OCI-LY1 (cell line): Measurements from ENCODE around the gene EGFL7.

Experiments
- H2AFZ ChIP-seq: fragments of 200-600 bp; sonication (generic), shearing (Covaris generic); 2 replicates; pipeline ENCODE4 v1.6.0; 2014; ENCODE audit warnings: antibody characterized with exemption, mild to moderate bottlenecking, low read length
- H3F3A ChIP-seq: fragments of 200-600 bp; sonication (generic), shearing (Covaris generic); 2 replicates; pipeline ENCODE4 v1.6.0; 2014; ENCODE audit warnings: mild to moderate bottlenecking, antibody characterized with exemption, low read length, moderate library complexity; ENCODE audit not compliant: insufficient read depth
- H3K27ac ChIP-seq: fragments of 200-600 bp; sonication (generic); 2 replicates; pipeline ENCODE4 v1.5.1; 2014; ENCODE audit warnings: low read length, mixed run types, mild to moderate bottlenecking, low read depth; ENCODE audit not compliant: poor library complexity, severe bottlenecking
- H3K27me3 ChIP-seq: fragments of 200-600 bp; sonication (generic); 2 replicates; pipeline ENCODE4 v1.6.0; 2014; ENCODE audit warnings: antibody characterized with exemption, mild to moderate bottlenecking, low read length, moderate library complexity; ENCODE audit not compliant: insufficient read depth
- H3K36me3 ChIP-seq: fragments of 200-600 bp; sonication (generic); 2 replicates; pipeline ENCODE4 v1.6.1; 2014; ENCODE audit warnings: mild to moderate bottlenecking, antibody characterized with exemption, low read length, moderate library complexity, mixed read lengths; ENCODE audit not compliant: insufficient read depth
- H3K4me1 ChIP-seq: fragments of 200-600 bp; sonication (generic); 2 replicates; pipeline ENCODE4 v1.5.1; 2014; ENCODE audit warnings: mild to moderate bottlenecking, low read length, moderate library complexity; ENCODE audit not compliant: insufficient read depth, severe bottlenecking
- H3K4me2 ChIP-seq: fragments of 200-600 bp; sonication (generic), shearing (Covaris generic); 2 replicates; pipeline ENCODE4 v1.6.1; 2014; ENCODE audit warnings: low read length
- H3K4me3 ChIP-seq: fragments of 200-600 bp; sonication (generic); 2 replicates; pipeline ENCODE4 v1.5.1; 2014; ENCODE audit warnings: low read length, low read depth, mild to moderate bottlenecking, mixed read lengths; ENCODE audit not compliant: poor library complexity, severe bottlenecking
- H3K79me2 ChIP-seq: fragments of 200-600 bp; shearing (Covaris generic); 2 replicates; pipeline ENCODE4 v1.6.1; 2016; ENCODE audit warnings: mixed run types, low read length, mixed read lengths; ENCODE audit not compliant: insufficient read depth
- H3K9ac ChIP-seq: fragments of 200-600 bp; sonication (generic), shearing (Covaris generic); 2 replicates; pipeline ENCODE4 v1.6.1; 2014; ENCODE audit warnings: mild to moderate bottlenecking, low read length, mixed read lengths
- H3K9me2 ChIP-seq: fragments of 200-600 bp; sonication (generic), shearing (Covaris generic); 2 replicates; pipeline ENCODE4 v1.6.1; 2014; ENCODE audit warnings: low read depth, mild to moderate bottlenecking, low read length, mixed read lengths
- H3K9me3 ChIP-seq: fragments of 200-600 bp; shearing (Covaris generic); 2 replicates; pipeline ENCODE4 v1.6.1; 2014; ENCODE audit warnings: low read length, mixed read lengths
- H4K20me1 ChIP-seq: fragments of 200-600 bp; sonication (generic), shearing (Covaris generic); 2 replicates; pipeline ENCODE4 v1.6.0; 2016; ENCODE audit warnings: mild to moderate bottlenecking, low read length; ENCODE audit not compliant: insufficient read depth
- EZH2 ChIP-seq: fragments of 200-600 bp; sonication (generic), shearing (Covaris generic); IDR thresholded peaks from 2 replicates; pipeline ENCODE4 v1.8.0; 2017; ENCODE audit warnings: borderline replicate concordance, mixed run types, mild to moderate bottlenecking, antibody characterized with exemption, low read length, moderate library complexity, mixed read lengths
- TF ChIP-seq, protein P1 (sequence below): fragments of 200-600 bp; sonication (generic), shearing (Covaris generic); IDR thresholded peaks from 2 replicates; pipeline ENCODE4 v1.5.1; 2017; ENCODE audit warnings: mild to moderate bottlenecking, antibody characterized with exemption, low read length, moderate library complexity, mixed read lengths

Gene EGFL7

DNA sequence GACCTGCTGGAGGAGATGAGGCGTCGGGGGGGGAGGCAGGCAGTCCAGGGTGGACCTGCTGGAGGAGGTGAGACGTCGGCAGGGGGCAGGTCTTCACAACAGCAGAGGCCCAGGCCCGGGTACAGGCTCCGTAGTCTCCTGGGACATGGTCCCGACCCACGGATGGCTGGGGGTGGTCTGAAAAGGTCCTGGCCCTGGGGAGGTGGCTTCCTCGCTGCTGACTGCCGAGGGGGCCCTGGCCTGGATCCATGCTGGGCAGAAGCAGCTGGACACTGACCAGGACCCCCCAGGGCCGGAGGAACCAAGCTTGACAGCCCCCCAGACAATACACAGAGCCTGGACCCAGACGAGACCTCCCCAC, 8.5 kb downstream of the EGFL7 start:
- H3F3A ChIP-seq, result no peaks in the 10 kb centered on the region

DNA sequence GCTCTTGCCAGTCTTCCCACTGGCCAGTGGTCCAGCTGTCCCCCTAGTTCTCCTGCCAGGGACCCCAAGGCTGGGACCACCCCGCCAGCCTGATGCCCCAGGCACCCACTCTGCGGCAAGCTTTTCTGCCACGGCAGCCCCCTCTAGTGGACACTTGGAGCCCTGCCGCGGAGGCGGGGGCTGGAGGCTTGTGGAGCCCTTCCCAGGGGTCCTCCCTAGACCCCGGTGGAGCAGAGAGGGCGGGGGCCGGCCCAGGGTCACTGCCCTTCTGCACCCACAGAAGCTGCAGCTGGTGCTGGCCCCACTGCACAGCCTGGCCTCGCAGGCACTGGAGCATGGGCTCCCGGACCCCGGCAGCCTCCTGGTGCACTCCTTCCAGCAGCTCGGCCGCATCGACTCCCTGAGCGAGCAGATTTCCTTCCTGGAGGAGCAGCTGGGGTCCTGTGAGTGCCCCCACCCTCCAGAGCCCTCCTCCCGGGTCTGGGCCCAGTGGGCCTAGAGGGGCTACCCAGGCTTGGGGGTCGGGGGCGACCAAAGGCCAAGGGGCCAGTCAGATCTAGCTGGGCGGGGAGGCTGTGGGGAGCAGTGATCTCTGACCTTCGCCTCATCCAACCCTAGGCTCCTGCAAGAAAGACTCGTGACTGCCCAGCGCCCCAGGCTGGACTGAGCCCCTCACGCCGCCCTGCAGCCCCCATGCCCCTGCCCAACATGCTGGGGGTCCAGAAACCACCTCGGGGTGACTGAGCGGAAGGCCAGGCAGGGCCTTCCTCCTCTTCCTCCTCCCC, 9.1 kb downstream of the EGFL7 start:
- H4K20me1 ChIP-seq, result no peaks in the 10 kb centered on the region
- H3K9me2 ChIP-seq, result no peaks in the 10 kb centered on the region
- H3K4me1 ChIP-seq, result no peaks in the 10 kb centered on the region
- H3K9ac ChIP-seq, result no peak overlapping the region
- no peak overlapping the region for H2AFZ ChIP-seq
- H3K4me3 ChIP-seq, result no peak overlapping the region
- no peak overlapping the region for H3K27ac ChIP-seq
- H3K79me2 ChIP-seq, result no peaks in the 10 kb centered on the region
- H3F3A ChIP-seq, result no peaks in the 10 kb centered on the region
- H3K27me3 ChIP-seq, result peaks cover 12% of the 10 kb centered on the region; the same call in 1 of the 2 replicates
- no peaks in the 10 kb centered on the region for H3K9me3 ChIP-seq
- TF ChIP-seq EZH2, result no peak
- TF ChIP-seq, protein P1, sequence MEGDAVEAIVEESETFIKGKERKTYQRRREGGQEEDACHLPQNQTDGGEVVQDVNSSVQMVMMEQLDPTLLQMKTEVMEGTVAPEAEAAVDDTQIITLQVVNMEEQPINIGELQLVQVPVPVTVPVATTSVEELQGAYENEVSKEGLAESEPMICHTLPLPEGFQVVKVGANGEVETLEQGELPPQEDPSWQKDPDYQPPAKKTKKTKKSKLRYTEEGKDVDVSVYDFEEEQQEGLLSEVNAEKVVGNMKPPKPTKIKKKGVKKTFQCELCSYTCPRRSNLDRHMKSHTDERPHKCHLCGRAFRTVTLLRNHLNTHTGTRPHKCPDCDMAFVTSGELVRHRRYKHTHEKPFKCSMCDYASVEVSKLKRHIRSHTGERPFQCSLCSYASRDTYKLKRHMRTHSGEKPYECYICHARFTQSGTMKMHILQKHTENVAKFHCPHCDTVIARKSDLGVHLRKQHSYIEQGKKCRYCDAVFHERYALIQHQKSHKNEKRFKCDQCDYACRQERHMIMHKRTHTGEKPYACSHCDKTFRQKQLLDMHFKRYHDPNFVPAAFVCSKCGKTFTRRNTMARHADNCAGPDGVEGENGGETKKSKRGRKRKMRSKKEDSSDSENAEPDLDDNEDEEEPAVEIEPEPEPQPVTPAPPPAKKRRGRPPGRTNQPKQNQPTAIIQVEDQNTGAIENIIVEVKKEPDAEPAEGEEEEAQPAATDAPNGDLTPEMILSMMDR, result peak; percentile 92
- H3K4me2 ChIP-seq, result no peak overlapping the region
- H3K36me3 ChIP-seq, result no peaks in the 10 kb centered on the region

More for the DNA sequence above, 8.5 kb downstream of the EGFL7 start:
- Histone ChIP-seq H4K20me1 (no peaks in the 10 kb centered on the region), H3K4me3 (no peak overlapping the region), H2AFZ (no peak overlapping the region), H3K27me3 (peaks cover 18% of the 10 kb centered on the region; the same call in 1 of the 2 replicates), H3K79me2 (no peaks in the 10 kb centered on the region), H3K9me3 (no peaks in the 10 kb centered on the region), H3K4me1 (no peaks in the 10 kb centered on the region), H3K9ac (no peak overlapping the region), H3K27ac (no peak overlapping the region), H3K9me2 (no peaks in the 10 kb centered on the region), H3K36me3 (no peaks in the 10 kb centered on the region), H3K4me2 (no peak overlapping the region)
- no peak for TF ChIP-seq EZH2
- TF ChIP-seq, protein P1, result no peak

DNA sequence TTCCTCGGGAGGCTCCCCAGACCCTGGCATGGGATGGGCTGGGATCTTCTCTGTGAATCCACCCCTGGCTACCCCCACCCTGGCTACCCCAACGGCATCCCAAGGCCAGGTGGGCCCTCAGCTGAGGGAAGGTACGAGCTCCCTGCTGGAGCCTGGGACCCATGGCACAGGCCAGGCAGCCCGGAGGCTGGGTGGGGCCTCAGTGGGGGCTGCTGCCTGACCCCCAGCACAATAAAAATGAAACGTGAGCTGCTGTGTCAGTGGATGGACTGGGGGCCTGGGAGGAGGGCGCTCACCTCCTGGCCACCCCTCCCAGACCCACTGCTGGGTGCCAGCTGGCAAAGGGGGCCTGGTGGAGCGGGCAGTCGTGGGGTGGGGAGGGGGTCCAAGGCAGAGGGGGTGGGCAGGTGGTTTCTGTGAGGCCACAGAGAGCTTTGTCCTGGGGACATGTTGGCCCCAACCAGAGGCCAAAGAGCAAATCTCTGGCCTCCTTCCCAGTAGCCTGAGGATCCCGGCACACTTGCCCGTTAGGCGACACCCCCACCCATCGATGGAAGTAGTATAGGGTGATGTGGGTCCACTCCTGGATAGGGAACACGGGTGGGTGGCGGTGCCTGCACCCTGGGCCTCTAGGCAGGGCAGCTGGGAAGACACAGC, 9.8 kb downstream of the EGFL7 start:
- Histone ChIP-seq H3F3A (no peaks in the 10 kb centered on the region), H3K36me3 (no peaks in the 10 kb centered on the region), H3K27ac (no peak overlapping the region), H3K27me3 (peaks cover 4% of the 10 kb centered on the region; the same call in 1 of the 2 replicates), H3K4me1 (no peaks in the 10 kb centered on the region), H3K79me2 (no peaks in the 10 kb centered on the region), H2AFZ (no peak overlapping the region), H3K9me3 (no peaks in the 10 kb centered on the region), H3K4me3 (no peak overlapping the region), H3K4me2 (no peak overlapping the region), H3K9ac (no peak overlapping the region), H4K20me1 (no peaks in the 10 kb centered on the region), H3K9me2 (no peaks in the 10 kb centered on the region)
- no peak for TF ChIP-seq EZH2
- TF ChIP-seq, protein P1, result no peak
